ENCODE measurements around the gene PCCA. TPM values are rescaled to one million over a fixed set of nuclear protein-coding genes. Genes with fewer than 3 reads are reported as not detected.

PCCA gene
- total and polyA plus RNA-seq, 2 of the 13 experiments (the other 11 are each of a cell fraction or from before 2014, with no cell fraction given): 15.0 to 32.2 TPM

DNA sequence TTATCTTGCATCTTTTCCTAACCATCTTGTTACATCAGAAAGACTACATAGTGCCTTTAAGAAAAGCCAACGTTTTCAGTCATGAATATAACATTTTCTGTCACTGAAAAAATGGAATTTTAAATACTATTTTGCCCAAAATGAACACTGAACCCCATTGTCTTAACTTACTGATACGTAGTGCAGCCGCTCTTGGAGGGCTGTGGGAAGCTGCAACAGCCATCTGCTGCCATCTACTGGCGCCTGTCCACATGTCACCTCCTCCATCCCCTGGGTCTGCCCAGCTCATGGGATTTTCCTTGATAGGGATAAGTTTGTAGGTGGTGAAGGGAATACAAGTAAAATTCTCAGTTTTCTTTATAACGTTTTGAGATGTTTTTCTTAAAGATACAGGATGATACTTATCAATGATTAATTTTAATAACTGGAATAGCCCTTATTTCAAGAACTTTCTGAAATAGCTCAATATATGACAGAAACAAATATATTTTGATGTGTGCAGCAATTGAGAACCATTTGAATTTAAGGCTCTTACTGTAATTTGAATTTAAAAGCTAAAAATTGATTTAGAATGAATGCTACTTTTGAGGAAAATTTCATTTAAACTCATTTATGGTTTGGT is 426.0 kb downstream of the PCCA start (continued):
- TF ChIP-seq TBP (CRISPR knock-in tag; IDR thresholded peaks at IDR 0.05): no peak
- no peak for TF ChIP-seq ZNF839 (CRISPR knock-in tag; IDR thresholded peaks at IDR 0.05; ENCODE audit: borderline replicate concordance)
- 0 out of 2 replicates have a peak, but pooled peaks have one; percentile 24 for TF ChIP-seq KDM2A (CRISPR knock-in tag; IDR thresholded peaks at IDR 0.05; ENCODE audit: borderline replicate concordance, low read depth)
- no peak for TF ChIP-seq ATF1 (CRISPR knock-in tag; IDR thresholded peaks at IDR 0.05)
- no peak for TF ChIP-seq PHF20 (CRISPR knock-in tag; IDR thresholded peaks at IDR 0.05)
- TF ChIP-seq MED1 (CRISPR knock-in tag; IDR thresholded peaks at IDR 0.05): no peak
- no peak for TF ChIP-seq PHF8 (CRISPR knock-in tag; IDR thresholded peaks at IDR 0.05)
- no peak for TF ChIP-seq YY1 (IDR thresholded peaks at IDR 0.05; ENCODE audit: insufficient read depth, insufficient replicate concordance, low read depth, low read length)
- TF ChIP-seq HDAC2 (CRISPR knock-in tag; IDR thresholded peaks at IDR 0.05): no peak
- no peak for TF ChIP-seq ZNF101 (CRISPR knock-in tag; IDR thresholded peaks at IDR 0.05; ENCODE audit: borderline replicate concordance, low read depth)
- no peak for TF ChIP-seq RFX5 (IDR thresholded peaks at IDR 0.05; ENCODE audit: low read depth, low read length)

DNA sequence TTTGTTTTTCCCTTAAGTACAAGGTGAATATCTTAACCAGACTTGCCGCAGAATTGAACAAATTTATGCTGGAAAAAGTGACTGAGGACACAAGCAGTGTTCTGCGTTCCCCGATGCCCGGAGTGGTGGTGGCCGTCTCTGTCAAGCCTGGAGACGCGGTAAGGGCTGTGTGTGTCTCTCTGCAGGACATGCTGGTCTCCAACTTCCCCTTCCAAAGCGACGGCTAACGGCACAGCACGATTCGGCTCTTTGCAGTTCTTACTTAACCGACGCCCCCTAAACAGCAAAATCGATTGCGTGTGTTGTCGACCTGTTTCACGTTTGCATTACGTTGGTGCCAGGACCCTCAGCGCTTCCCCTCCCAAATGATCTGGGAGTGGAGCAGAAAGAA is 426.5 kb downstream of the PCCA start:
- in situ Hi-C loops (cut with HindIII; ENCODE audit: extremely low pct_ligation_motif_present, low pct_unique_long_range_greater_than_20kb): loop anchor here (10.0 kb wide), 1 partner anchor 601 kb away; no protein-coding TSS in a partner anchor
- DNase-seq (ENCODE audit: low spot score): no peak
- no peak overlapping the region for H3K9ac ChIP-seq (ENCODE audit: insufficient read depth, low read depth, low read length)
- ChIA-PET POLR2A (interaction anchor here (0.6 kb wide), 1 partner anchor 344 kb away, joined by 3 read pairs; no protein-coding TSS in a partner anchor), CTCF (ENCODE audit: low intra/inter-chr PET ratio, low total read pairs) (interaction anchor here (0.7 to 1.8 kb wide), 3 partner anchors 73 to 749 kb away, joined by 3 to 30 read pairs (median 5); partner anchors contain the start of gene GGACT)
- H3K4me3 ChIP-seq (replicated peaks in 1 of 3; ENCODE audit: insufficient read depth in 1 of 3, low read depth in 2 of 3, low read length in 3 of 3): no peak overlapping the region
- TF ChIP-seq ZNF282 (IDR thresholded peaks at IDR 0.05; ENCODE audit: partially characterized antibody): no peak
- TF ChIP-seq, protein P1, sequence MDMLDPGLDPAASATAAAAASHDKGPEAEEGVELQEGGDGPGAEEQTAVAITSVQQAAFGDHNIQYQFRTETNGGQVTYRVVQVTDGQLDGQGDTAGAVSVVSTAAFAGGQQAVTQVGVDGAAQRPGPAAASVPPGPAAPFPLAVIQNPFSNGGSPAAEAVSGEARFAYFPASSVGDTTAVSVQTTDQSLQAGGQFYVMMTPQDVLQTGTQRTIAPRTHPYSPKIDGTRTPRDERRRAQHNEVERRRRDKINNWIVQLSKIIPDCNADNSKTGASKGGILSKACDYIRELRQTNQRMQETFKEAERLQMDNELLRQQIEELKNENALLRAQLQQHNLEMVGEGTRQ (IDR thresholded peaks at IDR 0.05; ENCODE audit: low read depth, low read length): no peak
- TF ChIP-seq, protein P1 (CRISPR knock-in tag; IDR thresholded peaks at IDR 0.05; ENCODE audit: borderline replicate concordance): no peak
- H4K20me1 ChIP-seq (ENCODE audit: insufficient read depth, low read length): no peaks in the 10 kb centered on the region
- FAIRE-seq: no peak
- WGBS (ENCODE audit: low lambda C conversion rate): 90% methylated on average over 19 of the region's 20 CpGs
- no peaks in the 10 kb centered on the region for H3K79me2 ChIP-seq (ENCODE audit: insufficient read depth, low read length)
- intact Hi-C loops (cut with micrococcal nuclease; ENCODE audit: unreplicated experiment): loop anchor here (1.0 to 10.0 kb wide), 5 partner anchors 281 to 859 kb away; partner anchors contain the start of genes PCCA and ZIC2
- no peak overlapping the region for H2AFZ ChIP-seq (ENCODE audit: low read length)
- H3K27ac ChIP-seq (ENCODE audit: extremely low read length, insufficient read depth, low read length): no peak overlapping the region
- H3K4me1 ChIP-seq (ENCODE audit: insufficient read depth, low read length): peaks cover 31% of the 10 kb centered on the region
- H3K27me3 ChIP-seq (ENCODE audit: control insufficient read depth in 1 of 2, insufficient read depth in 2 of 2, low read length in 2 of 2): no peaks in the 10 kb centered on the region
- H3K4me2 ChIP-seq (ENCODE audit: low read depth, low read length): no peak overlapping the region
- no peak for ATAC-seq
- BruUV-seq (replicated peaks): no TSS peak
- peaks cover 0 to 4% of the 10 kb centered on the region in 2 experiments; a peak in 1 of 5 replicates for H3K36me3 ChIP-seq (replicated peaks in 1 of 2; ENCODE audit: control insufficient read depth in 1 of 2, insufficient read depth in 2 of 2, low read length in 2 of 2)
- H3K9me3 ChIP-seq (ENCODE audit: low read length): no peaks in the 10 kb centered on the region
